Measurements from ENCODE around the gene GMPS. TPM values are rescaled to one million over a fixed set of nuclear protein-coding genes. Genes with fewer than 3 reads are reported as not detected.
A peak's percentile ranks its signal among the peaks of the same experiment; 100 is the strongest.

Gene GMPS
- total and polyA plus RNA-seq, 9 of the 15 experiments (the other 6 are each of a cell fraction or from before 2014, with no cell fraction given), result 73.7 to 282 (median 156) TPM

GRCh38 chr3:155853214-155854140 is 17.0 kb upstream of the GMPS start (continued):
- no peak for TF ChIP-seq RREB1 (CRISPR knock-in tag; IDR thresholded peaks at IDR 0.05)
- no peak for TF ChIP-seq GTF3C2 (IDR thresholded peaks at IDR 0.05; ENCODE audit: borderline replicate concordance, extremely low read depth, insufficient read length)
- no peak for TF ChIP-seq ZNF232 (CRISPR knock-in tag; IDR thresholded peaks at IDR 0.05)
- TF ChIP-seq, protein P1, sequence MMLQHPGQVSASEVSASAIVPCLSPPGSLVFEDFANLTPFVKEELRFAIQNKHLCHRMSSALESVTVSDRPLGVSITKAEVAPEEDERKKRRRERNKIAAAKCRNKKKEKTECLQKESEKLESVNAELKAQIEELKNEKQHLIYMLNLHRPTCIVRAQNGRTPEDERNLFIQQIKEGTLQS (IDR thresholded peaks at IDR 0.05), result no peak
- TF ChIP-seq, protein P1 (CRISPR knock-in tag; conservative IDR thresholded peaks at IDR 0.05), result 0 out of 2 replicates have a peak, but pooled peaks have one; percentile 23
- TF ChIP-seq EWSR1 (IDR thresholded peaks at IDR 0.05; ENCODE audit: borderline replicate concordance, low read depth, partially characterized antibody), result no peak
- peak; percentile 17; the same call in 1 of the 2 replicates for TF ChIP-seq FOXP1 (CRISPR knock-in tag; IDR thresholded peaks at IDR 0.05)
- peak; percentile 31; the same call in 1 of the 2 replicates for TF ChIP-seq TCF7 (IDR thresholded peaks at IDR 0.05; ENCODE audit: borderline replicate concordance)
- TF ChIP-seq STAT6 (CRISPR knock-in tag; IDR thresholded peaks at IDR 0.05), result peak; percentile 88; the same call in 1 of the 2 replicates
- TF ChIP-seq PRMT5 (CRISPR knock-in tag; IDR thresholded peaks at IDR 0.05), result 0 out of 2 replicates have a peak, but pooled peaks have one; percentile 33
- no peak for TF ChIP-seq USF1 (CRISPR knock-in tag; IDR thresholded peaks at IDR 0.05)

Data from K562 (cell line).